ENCODE results near the gene ECM2. TPM values are rescaled to one million over a fixed set of nuclear protein-coding genes. Genes with fewer than 3 reads are reported as not detected.

The ECM2 gene
- total and polyA plus RNA-seq, 2 of the 13 experiments (the other 11 are each of a cell fraction or from before 2014, with no cell fraction given), result 0.37 TPM; not detected in 1

DNA sequence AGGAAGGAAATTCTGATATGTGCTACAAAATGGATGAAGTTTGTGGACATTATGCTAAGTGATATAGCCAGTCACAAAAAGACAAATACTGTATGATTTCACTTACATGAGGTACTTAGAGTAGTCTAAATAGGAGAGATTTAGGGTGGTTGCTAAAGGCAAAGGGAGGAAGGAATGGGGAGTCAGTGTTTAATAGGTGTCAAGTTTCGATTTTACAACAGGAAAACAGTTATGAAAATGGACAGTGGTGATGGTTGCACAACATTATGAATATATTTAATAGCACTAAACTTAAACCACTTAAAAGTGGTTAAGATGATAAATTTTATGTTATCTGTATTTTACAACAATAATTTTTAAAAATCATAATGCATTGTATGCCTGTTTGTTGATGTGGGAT is 40.4 kb upstream of the ECM2 start:
- H3K4me3 ChIP-seq (replicated peaks in 1 of 3; ENCODE audit: insufficient read depth in 1 of 3, low read depth in 2 of 3, low read length in 3 of 3), result no peak overlapping the region
- H4K20me1 ChIP-seq (ENCODE audit: insufficient read depth, low read length), result no peaks in the 10 kb centered on the region
- H3K27me3 ChIP-seq (ENCODE audit: control insufficient read depth in 1 of 2, insufficient read depth in 2 of 2, low read length in 2 of 2), result no peaks in the 10 kb centered on the region
- 36% methylated on average over 1 of the region's 1 CpG for WGBS (ENCODE audit: low lambda C conversion rate)
- ChIA-PET CTCF (ENCODE audit: low intra/inter-chr PET ratio, low total read pairs) (no interaction called here), POLR2A (no interaction called here)
- H3K4me1 ChIP-seq (ENCODE audit: insufficient read depth, low read length), result no peaks in the 10 kb centered on the region
- no peak for DNase-seq (ENCODE audit: low spot score)
- no peak overlapping the region for H3K4me2 ChIP-seq (ENCODE audit: low read depth, low read length)
- FAIRE-seq, result no peak
- H3K79me2 ChIP-seq (ENCODE audit: insufficient read depth, low read length), result no peaks in the 10 kb centered on the region
- H2AFZ ChIP-seq (ENCODE audit: low read length), result no peak overlapping the region
- no peak overlapping the region for H3K9ac ChIP-seq (ENCODE audit: insufficient read depth, low read depth, low read length)
- intact Hi-C loops (cut with micrococcal nuclease; ENCODE audit: unreplicated experiment) (no loop called here), in situ Hi-C loops (cut with HindIII; ENCODE audit: extremely low pct_ligation_motif_present, low pct_unique_long_range_greater_than_20kb) (no loop called here)
- no TSS peak for BruUV-seq (replicated peaks)
- no peaks in the 10 kb centered on the region for H3K36me3 ChIP-seq (replicated peaks in 1 of 2; ENCODE audit: control insufficient read depth in 1 of 2, insufficient read depth in 2 of 2, low read length in 2 of 2)
- no peak overlapping the region for H3K27ac ChIP-seq (ENCODE audit: extremely low read length, insufficient read depth, low read length)
- ATAC-seq, result no peak
- no peaks in the 10 kb centered on the region for H3K9me3 ChIP-seq (ENCODE audit: low read length)
- TF ChIP-seq KLF9 (CRISPR knock-in tag; IDR thresholded peaks at IDR 0.05; ENCODE audit: low read depth) (no peak), KDM5B (CRISPR knock-in tag; IDR thresholded peaks at IDR 0.05; ENCODE audit: borderline replicate concordance) (no peak), ZNF816 (CRISPR knock-in tag; IDR thresholded peaks at IDR 0.05; ENCODE audit: borderline replicate concordance) (no peak), NFYB (CRISPR knock-in tag; IDR thresholded peaks at IDR 0.05) (no peak), ZNF530 (CRISPR knock-in tag; IDR thresholded peaks at IDR 0.05; ENCODE audit: low read depth) (no peak), ZNF234 (CRISPR knock-in tag; conservative IDR thresholded peaks at IDR 0.05) (no peak), RFX3 (CRISPR knock-in tag; IDR thresholded peaks at IDR 0.05) (no peak), ZSCAN12 (CRISPR knock-in tag; IDR thresholded peaks at IDR 0.05) (no peak), AKAP8 (CRISPR knock-in tag; IDR thresholded peaks at IDR 0.05) (no peak), ZSCAN21 (CRISPR knock-in tag; IDR thresholded peaks at IDR 0.05; ENCODE audit: borderline replicate concordance) (no peak), ZFP41 (CRISPR knock-in tag; IDR thresholded peaks at IDR 0.05; ENCODE audit: borderline replicate concordance) (no peak), XRCC5 (optimal IDR thresholded peaks at IDR 0.05; ENCODE audit: low read length) (no peak), TAF1 (CRISPR knock-in tag; IDR thresholded peaks at IDR 0.05) (no peak)
- TF ChIP-seq, protein P1, sequence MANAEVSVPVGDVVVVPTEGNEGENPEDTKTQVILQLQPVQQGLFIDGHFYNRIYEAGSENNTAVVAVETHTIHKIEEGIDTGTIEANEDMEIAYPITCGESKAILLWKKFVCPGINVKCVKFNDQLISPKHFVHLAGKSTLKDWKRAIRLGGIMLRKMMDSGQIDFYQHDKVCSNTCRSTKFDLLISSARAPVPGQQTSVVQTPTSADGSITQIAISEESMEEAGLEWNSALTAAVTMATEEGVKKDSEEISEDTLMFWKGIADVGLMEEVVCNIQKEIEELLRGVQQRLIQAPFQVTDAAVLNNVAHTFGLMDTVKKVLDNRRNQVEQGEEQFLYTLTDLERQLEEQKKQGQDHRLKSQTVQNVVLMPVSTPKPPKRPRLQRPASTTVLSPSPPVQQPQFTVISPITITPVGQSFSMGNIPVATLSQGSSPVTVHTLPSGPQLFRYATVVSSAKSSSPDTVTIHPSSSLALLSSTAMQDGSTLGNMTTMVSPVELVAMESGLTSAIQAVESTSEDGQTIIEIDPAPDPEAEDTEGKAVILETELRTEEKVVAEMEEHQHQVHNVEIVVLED (CRISPR knock-in tag; IDR thresholded peaks at IDR 0.05; ENCODE audit: borderline replicate concordance), result no peak
- TF ChIP-seq, protein P2, sequence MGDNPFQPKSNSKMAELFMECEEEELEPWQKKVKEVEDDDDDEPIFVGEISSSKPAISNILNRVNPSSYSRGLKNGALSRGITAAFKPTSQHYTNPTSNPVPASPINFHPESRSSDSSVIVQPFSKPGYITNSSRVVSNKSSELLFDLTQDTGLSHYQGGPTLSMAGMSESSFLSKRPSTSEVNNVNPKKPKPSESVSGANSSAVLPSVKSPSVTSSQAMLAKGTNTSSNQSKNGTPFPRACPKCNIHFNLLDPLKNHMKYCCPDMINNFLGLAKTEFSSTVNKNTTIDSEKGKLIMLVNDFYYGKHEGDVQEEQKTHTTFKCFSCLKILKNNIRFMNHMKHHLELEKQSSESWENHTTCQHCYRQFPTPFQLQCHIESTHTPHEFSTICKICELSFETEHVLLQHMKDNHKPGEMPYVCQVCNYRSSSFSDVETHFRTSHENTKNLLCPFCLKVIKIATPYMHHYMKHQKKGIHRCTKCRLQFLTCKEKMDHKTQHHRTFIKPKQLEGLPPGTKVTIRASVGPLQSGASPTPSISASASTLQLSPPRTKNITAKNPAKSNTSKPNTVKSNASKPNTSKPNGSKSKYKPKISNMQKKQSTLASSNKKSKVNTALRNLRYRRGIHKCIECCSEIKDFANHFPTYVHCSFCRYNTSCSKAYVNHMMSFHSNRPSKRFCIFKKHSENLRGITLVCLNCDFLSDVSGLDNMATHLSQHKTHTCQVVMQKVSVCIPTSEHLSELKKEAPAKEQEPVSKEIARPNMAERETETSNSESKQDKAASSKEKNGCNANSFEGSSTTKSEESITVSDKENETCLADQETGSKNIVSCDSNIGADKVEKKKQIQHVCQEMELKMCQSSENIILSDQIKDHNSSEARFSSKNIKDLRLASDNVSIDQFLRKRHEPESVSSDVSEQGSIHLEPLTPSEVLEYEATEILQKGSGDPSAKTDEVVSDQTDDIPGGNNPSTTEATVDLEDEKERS (CRISPR knock-in tag; IDR thresholded peaks at IDR 0.05), result no peak
- TF ChIP-seq, protein P3, sequence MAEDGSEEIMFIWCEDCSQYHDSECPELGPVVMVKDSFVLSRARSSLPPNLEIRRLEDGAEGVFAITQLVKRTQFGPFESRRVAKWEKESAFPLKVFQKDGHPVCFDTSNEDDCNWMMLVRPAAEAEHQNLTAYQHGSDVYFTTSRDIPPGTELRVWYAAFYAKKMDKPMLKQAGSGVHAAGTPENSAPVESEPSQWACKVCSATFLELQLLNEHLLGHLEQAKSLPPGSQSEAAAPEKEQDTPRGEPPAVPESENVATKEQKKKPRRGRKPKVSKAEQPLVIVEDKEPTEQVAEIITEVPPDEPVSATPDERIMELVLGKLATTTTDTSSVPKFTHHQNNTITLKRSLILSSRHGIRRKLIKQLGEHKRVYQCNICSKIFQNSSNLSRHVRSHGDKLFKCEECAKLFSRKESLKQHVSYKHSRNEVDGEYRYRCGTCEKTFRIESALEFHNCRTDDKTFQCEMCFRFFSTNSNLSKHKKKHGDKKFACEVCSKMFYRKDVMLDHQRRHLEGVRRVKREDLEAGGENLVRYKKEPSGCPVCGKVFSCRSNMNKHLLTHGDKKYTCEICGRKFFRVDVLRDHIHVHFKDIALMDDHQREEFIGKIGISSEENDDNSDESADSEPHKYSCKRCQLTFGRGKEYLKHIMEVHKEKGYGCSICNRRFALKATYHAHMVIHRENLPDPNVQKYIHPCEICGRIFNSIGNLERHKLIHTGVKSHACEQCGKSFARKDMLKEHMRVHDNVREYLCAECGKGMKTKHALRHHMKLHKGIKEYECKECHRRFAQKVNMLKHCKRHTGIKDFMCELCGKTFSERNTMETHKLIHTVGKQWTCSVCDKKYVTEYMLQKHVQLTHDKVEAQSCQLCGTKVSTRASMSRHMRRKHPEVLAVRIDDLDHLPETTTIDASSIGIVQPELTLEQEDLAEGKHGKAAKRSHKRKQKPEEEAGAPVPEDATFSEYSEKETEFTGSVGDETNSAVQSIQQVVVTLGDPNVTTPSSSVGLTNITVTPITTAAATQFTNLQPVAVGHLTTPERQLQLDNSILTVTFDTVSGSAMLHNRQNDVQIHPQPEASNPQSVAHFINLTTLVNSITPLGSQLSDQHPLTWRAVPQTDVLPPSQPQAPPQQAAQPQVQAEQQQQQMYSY (CRISPR knock-in tag; IDR thresholded peaks at IDR 0.05), result no peak
- TF ChIP-seq, protein P4, sequence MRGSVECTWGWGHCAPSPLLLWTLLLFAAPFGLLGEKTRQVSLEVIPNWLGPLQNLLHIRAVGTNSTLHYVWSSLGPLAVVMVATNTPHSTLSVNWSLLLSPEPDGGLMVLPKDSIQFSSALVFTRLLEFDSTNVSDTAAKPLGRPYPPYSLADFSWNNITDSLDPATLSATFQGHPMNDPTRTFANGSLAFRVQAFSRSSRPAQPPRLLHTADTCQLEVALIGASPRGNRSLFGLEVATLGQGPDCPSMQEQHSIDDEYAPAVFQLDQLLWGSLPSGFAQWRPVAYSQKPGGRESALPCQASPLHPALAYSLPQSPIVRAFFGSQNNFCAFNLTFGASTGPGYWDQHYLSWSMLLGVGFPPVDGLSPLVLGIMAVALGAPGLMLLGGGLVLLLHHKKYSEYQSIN (CRISPR knock-in tag; IDR thresholded peaks at IDR 0.05; ENCODE audit: borderline replicate concordance), result no peak

All from HepG2 (cell line).